Fibroblast of skin of left biceps (primary cell): Measurements from ENCODE around the gene MFSD6.
"Not testable (repeated sequence)": the region's sequence is repeated elsewhere in the genome, so short reads cannot be mapped to it uniquely, and the experiment has no call there.

Experiments used
- DNase-seq, 2 experiments: peaks; one replicate each; pipeline ENCODE4 v3.0.0-alpha.2; 2013; ENCODE audit warnings: low read depth in 2 of 2

MFSD6 gene

GRCh38 chr2:190407662-190408537, at the start of gene MFSD6:
Gene MFSD6, plus strand, starts transcription at chr2:190408355. Its CDS starts 27,675 bp downstream, at chr2:190436030.
- DNase-seq = no peak

- DNase-seq = not testable (repeated sequence)
These were observed 49.3 kb upstream of the MFSD6 start for GRCh38 chr2:190358655-190359448.

- DNase-seq = no peak
These were observed 47.6 kb upstream of the MFSD6 start for GRCh38 chr2:190360561-190360960.

GRCh38 chr2:190360965-190361364, 47.2 kb upstream of the MFSD6 start:
- no peak for DNase-seq

- no peak for DNase-seq
These were observed 46.6 kb upstream of the MFSD6 start for GRCh38 chr2:190361572-190361971.

GRCh38 chr2:190362894-190363293, 45.3 kb upstream of the MFSD6 start:
- DNase-seq = no peak

GRCh38 chr2:190365499-190366204, 42.5 kb upstream of the MFSD6 start:
- no peak for DNase-seq

- no peak for DNase-seq
These were observed 41.9 kb upstream of the MFSD6 start for GRCh38 chr2:190366248-190366753.

GRCh38 chr2:190367091-190367490, 41.1 kb upstream of the MFSD6 start:
- no peak for DNase-seq

- DNase-seq = no peak
These were observed 38.5 kb upstream of the MFSD6 start for GRCh38 chr2:190369635-190370034.

GRCh38 chr2:190376083-190376482, 32.1 kb upstream of the MFSD6 start:
- DNase-seq = no peak

GRCh38 chr2:190376591-190377245, 31.4 kb upstream of the MFSD6 start:
- DNase-seq = no peak

GRCh38 chr2:190378880-190379237, 29.3 kb upstream of the MFSD6 start:
- no peak for DNase-seq

GRCh38 chr2:190379249-190379964, 28.7 kb upstream of the MFSD6 start:
- peak; percentile 30 to 33 for DNase-seq

GRCh38 chr2:190380962-190381412, 27.2 kb upstream of the MFSD6 start:
- DNase-seq = no peak

- no peak for DNase-seq
These were observed 25.3 kb upstream of the MFSD6 start for GRCh38 chr2:190382851-190383250.

- DNase-seq = no peak
These were observed 20.7 kb upstream of the MFSD6 start for GRCh38 chr2:190387422-190387821.

GRCh38 chr2:190396271-190396670, 11.9 kb upstream of the MFSD6 start:
- no peak for DNase-seq

- no peak for DNase-seq
These were observed 5.1 kb upstream of the MFSD6 start for GRCh38 chr2:190402986-190403603.

- DNase-seq = no peak
These were observed 3.7 kb upstream of the MFSD6 start for GRCh38 chr2:190404487-190404886.
